Esophagus mucosa (tissue), 1 donor: ENCODE data around the gene ACAT2. TPM values are rescaled to one million over a fixed set of nuclear protein-coding genes. Genes with fewer than 3 reads are reported as not detected.
"Not testable (repeated sequence)": the region's sequence is repeated elsewhere in the genome, so short reads cannot be mapped to it uniquely, and the experiment has no call there.

Experiments
- ATAC-seq: fragments of 200-7000 bp; cut with Tn5 transposase; one replicate; pipeline ENCODE4 v1.9.1; 2020
- total RNA-seq: library from RNA; stranded (reverse); gene quantifications from one replicate; pipeline ENCODE4 v1.2.4, GENCODE V29; 2023
- donor health status: DM: yes; HTN: yes; CAD: no.

The ACAT2 gene
- total RNA-seq, 1 donor from 2014 or later, result 151 TPM

DNA sequence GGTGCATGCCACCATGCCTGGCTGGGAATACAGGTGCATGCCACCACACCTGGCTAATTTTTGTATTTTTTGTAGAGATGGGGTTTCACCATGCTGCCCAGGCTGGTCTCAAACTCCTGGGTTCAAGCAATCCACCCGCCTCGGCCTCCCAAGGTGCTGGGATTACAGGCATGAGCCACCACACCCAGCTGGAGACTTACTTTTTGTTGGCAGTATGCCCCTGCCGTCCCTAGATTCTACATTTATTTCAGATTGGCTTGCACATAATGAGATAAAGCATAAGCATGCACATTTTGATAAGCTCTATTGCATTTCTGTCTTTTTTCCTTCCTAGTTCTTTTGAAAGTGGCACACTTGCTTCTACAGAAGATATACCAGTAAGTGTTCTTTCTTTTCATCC, 54.9 kb downstream of the ACAT2 start:
- ATAC-seq, result not testable (repeated sequence)

DNA sequence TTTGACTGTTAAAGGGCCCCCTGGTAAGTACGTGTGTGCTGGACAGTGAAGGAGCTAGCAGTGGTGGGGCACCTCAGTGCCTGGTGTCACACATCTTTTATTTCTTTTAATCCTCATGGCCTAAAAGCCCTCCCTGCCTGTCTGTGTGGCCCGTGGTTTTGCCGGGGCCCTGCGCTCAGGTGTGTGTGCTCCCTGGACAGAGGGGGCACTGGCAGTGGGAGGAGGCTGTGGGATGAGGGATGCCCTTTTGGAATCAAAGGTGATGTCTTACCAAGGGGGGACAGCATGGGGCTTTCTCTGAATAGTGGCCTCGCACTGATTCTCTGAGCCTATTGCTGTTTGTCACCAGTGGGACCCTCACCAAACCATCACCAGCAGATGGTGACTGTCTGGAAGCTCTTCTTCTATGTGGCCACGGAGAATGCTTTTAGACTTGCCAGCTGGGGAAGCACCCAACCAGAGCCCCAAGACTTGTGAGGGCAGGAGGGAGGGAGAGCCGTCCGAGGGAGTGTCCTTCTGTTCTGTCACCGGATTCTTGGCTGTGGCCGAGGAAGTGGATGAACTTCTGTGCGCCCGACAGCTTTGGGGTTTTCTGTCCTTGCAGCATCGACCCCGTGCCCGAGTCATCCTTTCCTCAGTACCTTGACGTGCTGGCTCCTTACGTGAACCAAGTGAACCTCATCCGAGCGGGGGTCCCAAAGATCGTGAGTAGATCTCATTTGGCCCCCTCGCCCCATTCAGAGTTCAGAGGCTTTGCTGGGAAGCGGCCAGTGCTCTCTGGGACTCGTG, 56.3 kb downstream of the ACAT2 start:
- ATAC-seq, result no peak

DNA sequence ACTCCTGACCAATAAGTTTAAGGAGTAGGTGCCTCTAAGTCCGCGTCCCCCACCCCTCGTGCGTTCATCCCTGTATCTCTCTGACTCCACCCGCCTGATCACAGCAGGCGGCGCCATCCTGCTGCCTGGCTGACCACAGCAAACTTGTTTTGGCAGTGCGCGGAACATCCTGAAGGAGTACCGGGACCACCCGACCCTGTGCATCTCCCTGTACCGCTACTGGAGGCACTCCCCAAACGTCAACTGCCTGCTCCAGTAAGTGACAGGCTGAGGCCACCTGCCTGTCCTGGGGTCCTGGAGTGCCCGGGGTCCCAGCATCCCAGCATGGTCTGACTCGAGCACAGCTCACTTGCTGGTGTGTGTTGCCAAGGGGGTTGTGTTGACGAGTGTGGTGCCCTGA, 57.3 kb downstream of the ACAT2 start:
- no peak for ATAC-seq

DNA sequence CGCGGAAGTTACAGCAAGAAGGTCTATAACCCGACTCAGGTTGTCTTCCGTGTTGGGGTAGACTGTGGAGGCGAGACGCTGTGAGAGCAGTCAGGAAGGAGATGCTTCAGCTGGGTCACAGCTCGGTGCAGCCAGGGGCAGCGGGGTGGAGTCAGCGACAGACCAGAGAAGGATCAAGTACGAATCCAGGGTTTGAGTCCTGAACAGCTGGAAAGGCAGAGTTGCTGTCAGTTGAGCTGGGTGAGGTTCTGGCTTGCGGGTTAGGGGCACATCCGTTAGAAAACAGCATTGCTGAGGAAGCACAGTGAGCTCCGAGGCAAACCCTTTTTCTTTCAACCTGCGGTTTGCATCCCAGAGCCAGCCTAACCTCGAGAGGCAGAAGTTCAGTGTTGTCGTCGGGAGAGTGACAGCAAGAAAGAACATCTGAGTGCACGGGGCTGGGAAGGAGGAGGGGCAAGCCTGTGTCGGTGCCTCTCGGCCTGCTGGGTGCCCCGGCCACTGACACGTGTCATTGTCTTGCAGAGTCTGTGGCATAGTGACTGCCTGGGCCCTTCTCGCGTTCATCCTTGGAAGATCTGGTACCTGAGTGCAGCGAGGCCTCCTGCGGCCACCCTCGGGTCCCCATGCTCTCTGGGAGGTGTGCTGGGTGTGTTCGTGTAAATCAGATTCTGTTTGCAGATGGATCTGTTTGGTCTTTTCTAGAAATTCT, 58.2 kb downstream of the ACAT2 start:
- no peak for ATAC-seq

DNA sequence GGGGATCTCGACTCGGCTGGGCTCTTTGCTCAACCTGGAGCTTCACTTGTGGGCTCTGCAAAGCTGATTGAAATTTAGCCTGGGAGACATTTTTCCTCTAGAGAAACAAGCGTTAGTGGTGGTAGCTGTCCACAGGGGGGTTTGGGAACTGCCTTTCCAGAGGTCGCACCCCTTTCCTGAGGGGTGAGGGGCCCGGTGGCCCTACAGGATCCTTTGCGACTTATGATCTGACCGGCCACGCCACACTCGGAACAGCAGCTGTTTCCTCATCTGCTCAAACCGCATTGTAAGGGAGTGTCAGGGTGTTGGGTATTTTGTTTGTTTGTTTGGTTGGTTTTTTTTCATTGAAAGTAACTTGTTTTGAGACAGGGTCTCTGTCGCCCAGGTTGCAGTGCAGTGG, 59.3 kb downstream of the ACAT2 start:
- ATAC-seq, result no peak

DNA sequence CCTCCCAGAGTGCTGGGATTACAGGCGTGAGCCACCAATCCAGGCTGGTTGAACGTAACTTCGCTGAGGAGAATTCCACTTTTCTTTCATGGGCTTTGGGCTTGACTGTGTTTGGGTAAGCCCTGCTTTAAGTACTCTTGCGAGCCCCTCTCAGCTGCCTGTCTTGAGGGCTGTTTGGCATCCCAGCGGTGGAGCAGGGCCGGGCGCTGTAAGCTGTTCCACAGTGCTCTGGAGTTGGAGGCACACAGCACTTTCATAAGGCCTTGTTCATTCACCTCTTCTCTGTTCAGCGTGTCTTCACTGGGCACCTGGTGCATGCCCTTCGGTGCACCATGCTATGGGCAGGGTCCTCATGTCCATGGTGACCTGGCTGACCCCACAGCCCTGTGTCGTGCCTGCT, 59.9 kb downstream of the ACAT2 start:
- no peak for ATAC-seq

DNA sequence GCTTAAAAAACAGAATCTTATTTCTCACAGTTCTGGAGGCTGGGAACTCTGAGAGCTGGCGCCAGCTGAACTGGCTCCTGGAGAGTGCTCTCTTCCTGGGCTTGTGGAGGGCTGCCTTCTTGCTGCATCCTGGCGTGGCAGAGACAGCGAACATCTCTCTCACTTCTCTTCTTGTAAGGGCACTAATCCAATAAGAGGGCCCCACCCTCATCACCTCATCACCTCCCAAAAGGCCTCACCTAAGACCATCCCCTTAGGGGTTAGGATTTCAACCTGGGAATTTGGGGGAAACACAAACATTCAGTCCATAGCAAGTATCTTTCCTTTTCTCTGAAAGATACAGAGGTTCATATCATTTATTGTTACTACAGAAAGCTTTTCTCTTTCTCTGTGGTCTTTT, 62.1 kb downstream of the ACAT2 start:
- no peak for ATAC-seq

DNA sequence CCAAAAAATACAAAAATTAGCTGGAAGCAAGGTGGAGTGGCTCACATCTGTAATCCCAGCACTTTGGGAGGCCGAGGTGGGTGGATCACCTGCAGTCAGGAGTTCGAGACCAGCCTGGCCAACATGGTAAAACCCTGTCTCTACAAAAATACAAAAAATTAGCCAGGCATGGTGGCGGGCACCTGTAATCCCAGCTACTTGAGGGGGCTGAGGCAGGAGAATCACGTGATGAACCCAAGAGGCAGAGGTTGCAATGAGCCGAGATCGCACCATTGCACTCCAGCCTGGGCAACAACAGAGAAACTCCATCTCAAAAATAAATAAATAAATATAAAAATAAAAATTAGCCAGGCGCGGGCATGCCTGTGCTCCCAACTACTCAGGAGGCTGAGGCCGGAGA, 62.8 kb downstream of the ACAT2 start:
- not testable (repeated sequence) for ATAC-seq

DNA sequence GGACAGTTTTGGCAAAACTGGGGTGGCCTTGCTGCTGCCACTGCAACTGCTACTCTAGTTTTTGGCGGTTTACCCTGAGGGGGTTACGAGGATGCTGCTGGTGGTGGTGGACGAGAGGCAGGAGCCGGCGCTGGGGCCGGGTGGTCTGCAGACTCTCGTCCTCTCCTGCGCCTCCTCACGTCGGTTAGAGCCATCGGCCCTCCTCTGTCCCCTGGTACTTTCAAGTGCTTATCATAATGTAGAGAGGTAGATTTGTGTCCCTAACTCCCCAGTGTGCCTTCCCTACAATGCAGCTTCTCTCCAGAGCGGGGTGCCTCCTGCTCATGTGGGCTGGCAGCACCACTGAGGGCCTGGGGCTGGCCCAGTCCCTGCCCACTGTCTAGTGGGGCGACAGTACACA, 64.2 kb downstream of the ACAT2 start:
- ATAC-seq, result no peak

DNA sequence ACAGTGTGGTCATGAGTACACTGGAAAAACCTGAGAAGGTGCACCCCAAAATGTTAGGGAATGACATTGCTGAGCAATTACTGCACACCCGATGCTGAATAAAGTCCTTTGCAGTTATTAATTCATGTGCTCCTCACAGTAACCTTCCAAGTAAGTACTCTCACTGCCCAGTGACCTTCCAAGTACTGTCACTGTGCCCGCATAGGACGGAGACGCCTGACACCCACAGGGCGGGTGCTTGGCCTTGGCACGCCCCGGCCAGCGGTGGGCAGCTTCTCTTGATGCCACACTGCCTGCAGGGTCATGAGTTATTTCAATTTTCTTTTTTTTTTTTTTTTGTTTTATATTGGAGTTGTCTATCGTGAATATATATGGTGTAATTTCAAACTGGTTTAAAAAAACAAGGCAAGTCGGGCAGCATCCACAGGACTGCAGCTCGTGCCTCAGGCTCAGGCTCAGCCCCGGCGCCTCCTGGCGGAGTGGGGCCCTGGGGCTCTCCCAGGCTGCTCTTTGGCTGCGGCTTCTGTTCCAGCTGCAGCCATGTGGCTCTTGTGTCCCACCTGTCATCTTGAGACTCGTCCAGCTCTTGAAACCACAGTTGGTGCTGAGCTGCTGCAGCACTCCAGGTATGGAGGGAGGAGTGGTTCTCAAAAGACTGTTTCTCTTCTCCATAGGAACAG, 65.3 kb downstream of the ACAT2 start:
- no peak for ATAC-seq

DNA sequence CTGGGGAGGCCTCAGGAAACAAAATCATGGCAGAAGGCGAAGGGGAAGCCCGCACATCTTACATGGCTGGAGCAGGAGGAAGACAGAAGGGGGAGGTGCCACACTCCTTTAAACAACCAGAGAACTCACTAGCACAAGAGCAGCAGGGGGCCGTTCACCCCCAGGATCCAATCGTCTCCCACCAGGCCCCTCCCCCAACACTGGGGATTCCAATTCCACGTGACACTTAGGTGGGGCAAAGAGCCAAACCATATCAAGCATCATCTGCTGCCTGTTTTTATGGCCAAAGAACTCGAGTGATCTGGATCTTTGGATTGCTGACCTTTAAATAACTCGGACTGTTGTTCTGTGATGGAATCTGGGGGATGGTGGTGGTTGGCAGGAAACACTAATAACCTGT, 66.2 kb downstream of the ACAT2 start:
- no peak for ATAC-seq

Other genes starting within 250 kb of the ACAT2 start
- 280 TPM for gene SOD2, start 68.8 kb upstream of the ACAT2 start, total RNA-seq
- 71.0 TPM for gene WTAP, start 34.5 kb upstream of the ACAT2 start, total RNA-seq
- 120 TPM for gene TCP1, start 27.6 kb downstream of the ACAT2 start, total RNA-seq
- gene MRPL18, start 28.4 kb downstream of the ACAT2 start, total RNA-seq, result 53.9 TPM
- not detected for gene PNLDC1, start 38.2 kb downstream of the ACAT2 start, total RNA-seq
- not detected for gene MAS1, start 128.9 kb downstream of the ACAT2 start, total RNA-seq
- 53.5 TPM for gene IGF2R, start 207.0 kb downstream of the ACAT2 start, total RNA-seq